ENCODE results near the gene NEK4. TPM values are rescaled to one million over a fixed set of nuclear protein-coding genes. Genes with fewer than 3 reads are reported as not detected.
A peak's percentile ranks its signal among the peaks of the same experiment; 100 is the strongest.

Gene NEK4
- total and polyA plus RNA-seq, 2 of the 13 experiments (the other 11 are each of a cell fraction or from before 2014, with no cell fraction given): 16.5 to 38.0 TPM

GRCh38 chr3:52786330-52787215, 15.8 kb upstream of the NEK4 start (continued):
- no peak for TF ChIP-seq SP4 (CRISPR knock-in tag; IDR thresholded peaks at IDR 0.05)
- TF ChIP-seq ARNT2 (CRISPR knock-in tag; IDR thresholded peaks at IDR 0.05; ENCODE audit: low read depth): no peak
- TF ChIP-seq TIGD3 (CRISPR knock-in tag; IDR thresholded peaks at IDR 0.05; ENCODE audit: borderline replicate concordance): no peak
- TF ChIP-seq ZNF160 (CRISPR knock-in tag; IDR thresholded peaks at IDR 0.05): no peak
- 0 out of 2 replicates have a peak, but pooled peaks have one; percentile 54 for TF ChIP-seq ZMAT3 (CRISPR knock-in tag; conservative IDR thresholded peaks at IDR 0.05)
- TF ChIP-seq ZNF18 (CRISPR knock-in tag; IDR thresholded peaks at IDR 0.05; ENCODE audit: insufficient replicate concordance): peak; percentile 52
- TF ChIP-seq GABPA (IDR thresholded peaks at IDR 0.05; ENCODE audit: low read depth, low read length): no peak
- TF ChIP-seq GABPA (CRISPR knock-in tag; IDR thresholded peaks at IDR 0.05; ENCODE audit: low read depth): no peak
- no peak for TF ChIP-seq PHF20 (CRISPR knock-in tag; IDR thresholded peaks at IDR 0.05)
- TF ChIP-seq ZSCAN29 (CRISPR knock-in tag; conservative IDR thresholded peaks at IDR 0.05): no peak
- TF ChIP-seq SP140L (CRISPR knock-in tag; IDR thresholded peaks at IDR 0.05; ENCODE audit: borderline replicate concordance): no peak
- TF ChIP-seq NCOA2 (CRISPR knock-in tag; IDR thresholded peaks at IDR 0.05): peak; percentile 57
- no peak for TF ChIP-seq TCF12 (IDR thresholded peaks at IDR 0.05)
- TF ChIP-seq TCF12 (CRISPR knock-in tag; IDR thresholded peaks at IDR 0.05): peak; percentile 64; the same call in 1 of the 2 replicates
- TF ChIP-seq NR2F2 (IDR thresholded peaks at IDR 0.05; ENCODE audit: borderline replicate concordance, low read depth): peak; percentile 90
- TF ChIP-seq ZNF318 (CRISPR knock-in tag; IDR thresholded peaks at IDR 0.05): no peak
- TF ChIP-seq MLX (CRISPR knock-in tag; IDR thresholded peaks at IDR 0.05): peak; percentile 37; the same call in 1 of the 2 replicates
- TF ChIP-seq HMG20A (CRISPR knock-in tag; IDR thresholded peaks at IDR 0.05; ENCODE audit: borderline replicate concordance): peak; percentile 66; the same call in 1 of the 2 replicates

Data from HepG2 (cell line).